Measurements from ENCODE around the gene TXNL1. TPM values are rescaled to one million over a fixed set of nuclear protein-coding genes. Genes with fewer than 3 reads are reported as not detected.

TXNL1 gene
- total RNA-seq (2014; rRNA removed) (70.0 and 75.8 TPM in 2 replicates), Bru-seq, nascent RNA (percentile 87 among the genes with signal in this experiment), BruChase-seq, experiment 1, labeled RNA remaining after a 6-hour chase (percentile 87 among the genes with signal in this experiment), BruChase-seq, experiment 2, labeled RNA remaining after a 2-hour chase (percentile 83 among the genes with signal in this experiment)
- long read RNA-seq, full-length matches to known transcripts, result 130 of 178 reads
- long read RNA-seq, partial matches to known transcripts, result 40 of 178 reads
- long read RNA-seq, other reads (novel, unspliced or antisense), result 8 of 178 reads

GRCh38 chr18:56638232-56639103, at the start of gene TXNL1:
Gene TXNL1 (minus strand): TSS chr18:56638592. CDS start chr18:56638440, 152 bp downstream.
- TF ChIP-seq EZH2 (IDR thresholded peaks at IDR 0.05; ENCODE audit: low read length, unreplicated experiment), result no peak
- TF ChIP-seq EZH2phosphoT487 (IDR thresholded peaks at IDR 0.05; ENCODE audit: borderline replicate concordance, low read length), result no peak
- TF ChIP-seq, protein P1, sequence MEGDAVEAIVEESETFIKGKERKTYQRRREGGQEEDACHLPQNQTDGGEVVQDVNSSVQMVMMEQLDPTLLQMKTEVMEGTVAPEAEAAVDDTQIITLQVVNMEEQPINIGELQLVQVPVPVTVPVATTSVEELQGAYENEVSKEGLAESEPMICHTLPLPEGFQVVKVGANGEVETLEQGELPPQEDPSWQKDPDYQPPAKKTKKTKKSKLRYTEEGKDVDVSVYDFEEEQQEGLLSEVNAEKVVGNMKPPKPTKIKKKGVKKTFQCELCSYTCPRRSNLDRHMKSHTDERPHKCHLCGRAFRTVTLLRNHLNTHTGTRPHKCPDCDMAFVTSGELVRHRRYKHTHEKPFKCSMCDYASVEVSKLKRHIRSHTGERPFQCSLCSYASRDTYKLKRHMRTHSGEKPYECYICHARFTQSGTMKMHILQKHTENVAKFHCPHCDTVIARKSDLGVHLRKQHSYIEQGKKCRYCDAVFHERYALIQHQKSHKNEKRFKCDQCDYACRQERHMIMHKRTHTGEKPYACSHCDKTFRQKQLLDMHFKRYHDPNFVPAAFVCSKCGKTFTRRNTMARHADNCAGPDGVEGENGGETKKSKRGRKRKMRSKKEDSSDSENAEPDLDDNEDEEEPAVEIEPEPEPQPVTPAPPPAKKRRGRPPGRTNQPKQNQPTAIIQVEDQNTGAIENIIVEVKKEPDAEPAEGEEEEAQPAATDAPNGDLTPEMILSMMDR (conservative IDR thresholded peaks at IDR 0.05; ENCODE audit: low read depth, low read length), result no peak
- no TSS peak for BruUV-seq (replicated peaks)
- POLR2A ChIA-PET (ENCODE audit: unreplicated experiment), result interaction anchor here (0.7 kb wide), 1 partner anchor 486 kb away, joined by 3 read pairs; no protein-coding TSS in a partner anchor
- CTCF ChIA-PET, result no interaction called here
- DNase-seq (peak; percentile 99), ATAC-seq (peak; percentile 90)
- Histone ChIP-seq H2AFZ (ENCODE audit: low read length) (peak within 1 kb of the TSS; percentile 96), H3K79me2 (ENCODE audit: low read length) (peaks cover 50% of the 10 kb centered on the region), H3K27ac (ENCODE audit: low read length) (peak within 1 kb of the TSS; percentile 89), H3K9me2 (replicated peaks; ENCODE audit: low read length) (no peaks in the 10 kb centered on the region), H3K9me3 (ENCODE audit: low read length) (no peaks in the 10 kb centered on the region), H3K27me3 (ENCODE audit: low read length) (no peaks in the 10 kb centered on the region), H3F3A (ENCODE audit: low read length, unreplicated experiment) (no peaks in the 10 kb centered on the region), H3K9ac (ENCODE audit: low read length) (peak within 1 kb of the TSS; percentile 100), H4K20me1 (ENCODE audit: low read length) (peaks cover 41% of the 10 kb centered on the region), H3K4me3 (ENCODE audit: low read length) (peak within 1 kb of the TSS; percentile 97), H3K4me1 (ENCODE audit: insufficient read depth, low read length) (peaks cover 40% of the 10 kb centered on the region), H3K36me3 (ENCODE audit: low read depth, low read length) (peaks cover 9% of the 10 kb centered on the region; the same call in 1 of the 2 replicates), H3K4me2 (ENCODE audit: low read length) (peak within 1 kb of the TSS; percentile 94)
- intact Hi-C loops (cut with micrococcal nuclease), result no loop called here

GRCh38 chr18:56684277-56684676, 45.9 kb upstream of the TXNL1 start:
- Histone ChIP-seq H3K4me3 (ENCODE audit: low read length) (no peak overlapping the region), H3K9me2 (replicated peaks; ENCODE audit: low read length) (no peaks in the 10 kb centered on the region), H3K79me2 (ENCODE audit: low read length) (no peaks in the 10 kb centered on the region), H3K4me1 (ENCODE audit: insufficient read depth, low read length) (no peaks in the 10 kb centered on the region), H2AFZ (ENCODE audit: low read length) (no peak overlapping the region), H3K27me3 (ENCODE audit: low read length) (no peaks in the 10 kb centered on the region), H3K36me3 (ENCODE audit: low read depth, low read length) (no peaks in the 10 kb centered on the region), H3K9ac (ENCODE audit: low read length) (no peak overlapping the region), H3K27ac (ENCODE audit: low read length) (no peak overlapping the region), H3K4me2 (ENCODE audit: low read length) (no peak overlapping the region), H4K20me1 (ENCODE audit: low read length) (no peaks in the 10 kb centered on the region), H3F3A (ENCODE audit: low read length, unreplicated experiment) (no peaks in the 10 kb centered on the region), H3K9me3 (ENCODE audit: low read length) (no peaks in the 10 kb centered on the region)
- intact Hi-C loops (cut with micrococcal nuclease), result no loop called here
- BruUV-seq (replicated peaks), result no TSS peak
- TF ChIP-seq, protein P1 (conservative IDR thresholded peaks at IDR 0.05; ENCODE audit: low read depth, low read length), result no peak
- TF ChIP-seq EZH2 (IDR thresholded peaks at IDR 0.05; ENCODE audit: low read length, unreplicated experiment) (no peak), EZH2phosphoT487 (IDR thresholded peaks at IDR 0.05; ENCODE audit: borderline replicate concordance, low read length) (no peak)
- ATAC-seq, result no peak
- no peak for DNase-seq
- CTCF ChIA-PET, result no interaction called here
- POLR2A ChIA-PET (ENCODE audit: unreplicated experiment), result no interaction called here
